ENCODE measurements around the gene CCDC88B. TPM values are rescaled to one million over a fixed set of nuclear protein-coding genes. Genes with fewer than 3 reads are reported as not detected.

The CCDC88B gene
- total and polyA plus RNA-seq, 9 of the 15 experiments (the other 6 are each of a cell fraction or from before 2014, with no cell fraction given) = 0.13 to 18.1 (median 7.9) TPM

DNA sequence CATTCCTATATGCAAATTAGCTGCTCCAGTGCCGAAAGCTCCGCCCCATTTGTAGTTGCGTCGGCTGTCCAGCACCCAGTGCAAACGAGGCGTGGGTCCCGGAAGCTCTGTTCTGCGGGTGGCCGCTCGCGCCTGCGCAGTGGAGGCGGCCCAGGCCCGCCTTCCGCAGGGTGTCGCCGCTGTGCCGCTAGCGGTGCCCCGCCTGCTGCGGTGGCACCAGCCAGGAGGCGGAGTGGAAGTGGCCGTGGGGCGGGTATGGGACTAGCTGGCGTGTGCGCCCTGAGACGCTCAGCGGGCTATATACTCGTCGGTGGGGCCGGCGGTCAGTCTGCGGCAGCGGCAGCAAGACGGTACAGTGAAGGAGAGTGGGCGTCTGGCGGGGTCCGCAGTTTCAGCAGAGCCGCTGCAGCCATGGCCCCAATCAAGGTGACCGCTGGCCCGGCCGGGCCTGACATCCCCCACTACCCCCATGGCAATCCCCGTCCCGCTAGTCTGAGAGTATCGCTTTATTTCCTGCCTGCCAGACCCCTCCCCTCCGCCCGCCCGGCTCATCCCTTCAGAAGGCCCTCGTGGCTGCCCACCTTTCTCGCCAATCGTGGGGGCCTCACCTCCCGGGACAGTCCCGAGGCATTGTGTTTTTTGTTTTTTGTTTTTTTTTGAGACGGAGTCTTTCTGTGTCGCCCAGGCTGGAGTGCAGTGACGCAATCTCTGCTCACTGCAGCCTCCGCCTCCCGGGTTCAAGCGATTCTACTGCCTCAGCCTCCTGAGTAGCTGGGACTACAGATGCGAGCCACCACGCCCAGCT is 21.8 kb upstream of the CCDC88B start, which contains the start of gene PRDX5 (continued):
- TF ChIP-seq, protein P1, sequence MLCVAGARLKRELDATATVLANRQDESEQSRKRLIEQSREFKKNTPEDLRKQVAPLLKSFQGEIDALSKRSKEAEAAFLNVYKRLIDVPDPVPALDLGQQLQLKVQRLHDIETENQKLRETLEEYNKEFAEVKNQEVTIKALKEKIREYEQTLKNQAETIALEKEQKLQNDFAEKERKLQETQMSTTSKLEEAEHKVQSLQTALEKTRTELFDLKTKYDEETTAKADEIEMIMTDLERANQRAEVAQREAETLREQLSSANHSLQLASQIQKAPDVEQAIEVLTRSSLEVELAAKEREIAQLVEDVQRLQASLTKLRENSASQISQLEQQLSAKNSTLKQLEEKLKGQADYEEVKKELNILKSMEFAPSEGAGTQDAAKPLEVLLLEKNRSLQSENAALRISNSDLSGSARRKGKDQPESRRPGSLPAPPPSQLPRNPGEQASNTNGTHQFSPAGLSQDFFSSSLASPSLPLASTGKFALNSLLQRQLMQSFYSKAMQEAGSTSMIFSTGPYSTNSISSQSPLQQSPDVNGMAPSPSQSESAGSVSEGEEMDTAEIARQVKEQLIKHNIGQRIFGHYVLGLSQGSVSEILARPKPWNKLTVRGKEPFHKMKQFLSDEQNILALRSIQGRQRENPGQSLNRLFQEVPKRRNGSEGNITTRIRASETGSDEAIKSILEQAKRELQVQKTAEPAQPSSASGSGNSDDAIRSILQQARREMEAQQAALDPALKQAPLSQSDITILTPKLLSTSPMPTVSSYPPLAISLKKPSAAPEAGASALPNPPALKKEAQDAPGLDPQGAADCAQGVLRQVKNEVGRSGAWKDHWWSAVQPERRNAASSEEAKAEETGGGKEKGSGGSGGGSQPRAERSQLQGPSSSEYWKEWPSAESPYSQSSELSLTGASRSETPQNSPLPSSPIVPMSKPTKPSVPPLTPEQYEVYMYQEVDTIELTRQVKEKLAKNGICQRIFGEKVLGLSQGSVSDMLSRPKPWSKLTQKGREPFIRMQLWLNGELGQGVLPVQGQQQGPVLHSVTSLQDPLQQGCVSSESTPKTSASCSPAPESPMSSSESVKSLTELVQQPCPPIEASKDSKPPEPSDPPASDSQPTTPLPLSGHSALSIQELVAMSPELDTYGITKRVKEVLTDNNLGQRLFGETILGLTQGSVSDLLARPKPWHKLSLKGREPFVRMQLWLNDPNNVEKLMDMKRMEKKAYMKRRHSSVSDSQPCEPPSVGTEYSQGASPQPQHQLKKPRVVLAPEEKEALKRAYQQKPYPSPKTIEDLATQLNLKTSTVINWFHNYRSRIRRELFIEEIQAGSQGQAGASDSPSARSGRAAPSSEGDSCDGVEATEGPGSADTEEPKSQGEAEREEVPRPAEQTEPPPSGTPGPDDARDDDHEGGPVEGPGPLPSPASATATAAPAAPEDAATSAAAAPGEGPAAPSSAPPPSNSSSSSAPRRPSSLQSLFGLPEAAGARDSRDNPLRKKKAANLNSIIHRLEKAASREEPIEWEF (CRISPR knock-in tag; IDR thresholded peaks at IDR 0.05) = no peak
- TF ChIP-seq SMAD4 (CRISPR knock-in tag; conservative IDR thresholded peaks at IDR 0.05) (peak; percentile 63; the same call in 1 of the 2 replicates), HDAC2 (IDR thresholded peaks at IDR 0.05) (peak; percentile 17; the same call in 1 of the 2 replicates), GTF2F1 (IDR thresholded peaks at IDR 0.05; ENCODE audit: low read depth, low read length) (no peak), CEBPG (CRISPR knock-in tag; IDR thresholded peaks at IDR 0.05) (peak; percentile 86), CEBPG (tag; conservative IDR thresholded peaks at IDR 0.05 in 1 of 2, IDR thresholded peaks at IDR 0.05 in 1 of 2) (peak; percentile 88 to 92), SAFB (IDR thresholded peaks at IDR 0.05; ENCODE audit: borderline replicate concordance, low read depth, low read length) (peak; percentile 85), NFXL1 (CRISPR knock-in tag; IDR thresholded peaks at IDR 0.05) (no peak), JUND (IDR thresholded peaks at IDR 0.05; ENCODE audit: borderline replicate concordance, low read depth, low read length) (peak; percentile 49; the same call in 1 of the 2 replicates), JUND (tag; IDR thresholded peaks at IDR 0.05; ENCODE audit: borderline replicate concordance, low read depth, low read length) (no peak; the same call in 2 of the 3 replicates), ARID1B (IDR thresholded peaks at IDR 0.05) (peak; percentile 33; the same call in 1 of the 2 replicates), SOX6 (IDR thresholded peaks at IDR 0.05) (peak; percentile 10; the same call in 1 of the 2 replicates)
- TF ChIP-seq, protein P2, sequence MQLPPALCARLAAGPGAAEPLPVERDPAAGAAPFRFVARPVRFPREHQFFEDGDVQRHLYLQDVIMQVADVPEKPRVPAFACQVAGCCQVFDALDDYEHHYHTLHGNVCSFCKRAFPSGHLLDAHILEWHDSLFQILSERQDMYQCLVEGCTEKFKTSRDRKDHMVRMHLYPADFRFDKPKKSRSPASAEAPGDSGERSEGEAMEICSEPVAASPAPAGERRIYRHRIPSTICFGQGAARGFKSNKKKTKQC (CRISPR knock-in tag; IDR thresholded peaks at IDR 0.05) = no peak
- TF ChIP-seq, protein P3, sequence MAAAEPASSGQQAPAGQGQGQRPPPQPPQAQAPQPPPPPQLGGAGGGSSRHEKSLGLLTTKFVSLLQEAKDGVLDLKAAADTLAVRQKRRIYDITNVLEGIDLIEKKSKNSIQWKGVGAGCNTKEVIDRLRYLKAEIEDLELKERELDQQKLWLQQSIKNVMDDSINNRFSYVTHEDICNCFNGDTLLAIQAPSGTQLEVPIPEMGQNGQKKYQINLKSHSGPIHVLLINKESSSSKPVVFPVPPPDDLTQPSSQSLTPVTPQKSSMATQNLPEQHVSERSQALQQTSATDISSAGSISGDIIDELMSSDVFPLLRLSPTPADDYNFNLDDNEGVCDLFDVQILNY (CRISPR knock-in tag; IDR thresholded peaks at IDR 0.05) = no peak
- TF ChIP-seq, protein P4, sequence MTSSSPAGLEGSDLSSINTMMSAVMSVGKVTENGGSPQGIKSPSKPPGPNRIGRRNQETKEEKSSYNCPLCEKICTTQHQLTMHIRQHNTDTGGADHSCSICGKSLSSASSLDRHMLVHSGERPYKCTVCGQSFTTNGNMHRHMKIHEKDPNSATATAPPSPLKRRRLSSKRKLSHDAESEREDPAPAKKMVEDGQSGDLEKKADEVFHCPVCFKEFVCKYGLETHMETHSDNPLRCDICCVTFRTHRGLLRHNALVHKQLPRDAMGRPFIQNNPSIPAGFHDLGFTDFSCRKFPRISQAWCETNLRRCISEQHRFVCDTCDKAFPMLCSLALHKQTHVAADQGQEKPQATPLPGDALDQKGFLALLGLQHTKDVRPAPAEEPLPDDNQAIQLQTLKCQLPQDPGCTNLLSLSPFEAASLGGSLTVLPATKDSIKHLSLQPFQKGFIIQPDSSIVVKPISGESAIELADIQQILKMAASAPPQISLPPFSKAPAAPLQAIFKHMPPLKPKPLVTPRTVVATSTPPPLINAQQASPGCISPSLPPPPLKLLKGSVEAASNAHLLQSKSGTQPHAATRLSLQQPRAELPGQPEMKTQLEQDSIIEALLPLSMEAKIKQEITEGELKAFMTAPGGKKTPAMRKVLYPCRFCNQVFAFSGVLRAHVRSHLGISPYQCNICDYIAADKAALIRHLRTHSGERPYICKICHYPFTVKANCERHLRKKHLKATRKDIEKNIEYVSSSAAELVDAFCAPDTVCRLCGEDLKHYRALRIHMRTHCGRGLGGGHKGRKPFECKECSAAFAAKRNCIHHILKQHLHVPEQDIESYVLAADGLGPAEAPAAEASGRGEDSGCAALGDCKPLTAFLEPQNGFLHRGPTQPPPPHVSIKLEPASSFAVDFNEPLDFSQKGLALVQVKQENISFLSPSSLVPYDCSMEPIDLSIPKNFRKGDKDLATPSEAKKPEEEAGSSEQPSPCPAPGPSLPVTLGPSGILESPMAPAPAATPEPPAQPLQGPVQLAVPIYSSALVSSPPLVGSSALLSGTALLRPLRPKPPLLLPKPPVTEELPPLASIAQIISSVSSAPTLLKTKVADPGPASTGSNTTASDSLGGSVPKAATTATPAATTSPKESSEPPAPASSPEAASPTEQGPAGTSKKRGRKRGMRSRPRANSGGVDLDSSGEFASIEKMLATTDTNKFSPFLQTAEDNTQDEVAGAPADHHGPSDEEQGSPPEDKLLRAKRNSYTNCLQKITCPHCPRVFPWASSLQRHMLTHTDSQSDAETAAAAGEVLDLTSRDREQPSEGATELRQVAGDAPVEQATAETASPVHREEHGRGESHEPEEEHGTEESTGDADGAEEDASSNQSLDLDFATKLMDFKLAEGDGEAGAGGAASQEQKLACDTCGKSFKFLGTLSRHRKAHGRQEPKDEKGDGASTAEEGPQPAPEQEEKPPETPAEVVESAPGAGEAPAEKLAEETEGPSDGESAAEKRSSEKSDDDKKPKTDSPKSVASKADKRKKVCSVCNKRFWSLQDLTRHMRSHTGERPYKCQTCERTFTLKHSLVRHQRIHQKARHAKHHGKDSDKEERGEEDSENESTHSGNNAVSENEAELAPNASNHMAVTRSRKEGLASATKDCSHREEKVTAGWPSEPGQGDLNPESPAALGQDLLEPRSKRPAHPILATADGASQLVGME (CRISPR knock-in tag; IDR thresholded peaks at IDR 0.05) = no peak
